GM12875 (cell line): Measurements from ENCODE around the gene RPTOR.

Experiments used
- H3K4me3 ChIP-seq: one replicate; pipeline ENCODE4 v1.5.1; 2011; ENCODE audit warnings: low read depth, low read length, control low read depth
- TF ChIP-seq, protein P1 (sequence below): IDR thresholded peaks from 2 replicates; pipeline ENCODE4 v1.5.1; 2011; ENCODE audit warnings: low read depth, mild to moderate bottlenecking, control low read depth, inconsistent platforms, low read length, moderate library complexity, borderline replicate concordance; ENCODE audit not compliant: insufficient read depth

Gene RPTOR

GRCh38 chr17:80835816-80836657, 291.4 kb downstream of the RPTOR start:
- TF ChIP-seq, protein P1, sequence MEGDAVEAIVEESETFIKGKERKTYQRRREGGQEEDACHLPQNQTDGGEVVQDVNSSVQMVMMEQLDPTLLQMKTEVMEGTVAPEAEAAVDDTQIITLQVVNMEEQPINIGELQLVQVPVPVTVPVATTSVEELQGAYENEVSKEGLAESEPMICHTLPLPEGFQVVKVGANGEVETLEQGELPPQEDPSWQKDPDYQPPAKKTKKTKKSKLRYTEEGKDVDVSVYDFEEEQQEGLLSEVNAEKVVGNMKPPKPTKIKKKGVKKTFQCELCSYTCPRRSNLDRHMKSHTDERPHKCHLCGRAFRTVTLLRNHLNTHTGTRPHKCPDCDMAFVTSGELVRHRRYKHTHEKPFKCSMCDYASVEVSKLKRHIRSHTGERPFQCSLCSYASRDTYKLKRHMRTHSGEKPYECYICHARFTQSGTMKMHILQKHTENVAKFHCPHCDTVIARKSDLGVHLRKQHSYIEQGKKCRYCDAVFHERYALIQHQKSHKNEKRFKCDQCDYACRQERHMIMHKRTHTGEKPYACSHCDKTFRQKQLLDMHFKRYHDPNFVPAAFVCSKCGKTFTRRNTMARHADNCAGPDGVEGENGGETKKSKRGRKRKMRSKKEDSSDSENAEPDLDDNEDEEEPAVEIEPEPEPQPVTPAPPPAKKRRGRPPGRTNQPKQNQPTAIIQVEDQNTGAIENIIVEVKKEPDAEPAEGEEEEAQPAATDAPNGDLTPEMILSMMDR = no peak
- no peak overlapping the region for H3K4me3 ChIP-seq

- H3K4me3 ChIP-seq = no peak overlapping the region
- TF ChIP-seq, protein P1 = no peak
These were observed 292.0 kb downstream of the RPTOR start for GRCh38 chr17:80836658-80836965.

DNA sequence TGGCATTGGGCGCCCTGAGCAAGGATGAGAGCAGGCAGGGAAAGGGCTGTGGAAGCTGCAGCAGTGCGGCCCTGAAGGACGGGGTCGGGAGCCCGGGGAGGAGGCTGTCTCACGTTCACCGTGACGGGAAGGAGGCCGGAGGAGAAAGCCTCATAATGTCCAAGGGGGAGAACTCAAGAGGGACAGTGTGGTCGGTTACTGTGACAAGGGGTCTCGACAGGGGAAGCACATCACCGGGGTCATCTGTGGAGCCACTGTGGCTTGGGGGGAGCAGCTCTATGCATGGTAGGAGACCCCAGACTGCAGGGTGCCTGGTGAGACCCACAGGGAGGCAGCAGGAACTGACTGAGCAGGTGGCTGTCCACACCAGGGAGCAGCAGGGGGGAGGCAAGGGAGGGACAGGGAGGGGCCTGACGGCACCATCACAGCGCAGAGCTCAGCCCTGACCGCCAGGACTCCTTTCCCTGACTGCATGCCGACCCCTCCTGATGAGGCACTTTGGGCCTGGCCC, 292.4 kb downstream of the RPTOR start:
- no peak overlapping the region for H3K4me3 ChIP-seq
- TF ChIP-seq, protein P1 = no peak

- TF ChIP-seq, protein P1 = no peak
- H3K4me3 ChIP-seq = no peak overlapping the region
These were observed 293.1 kb downstream of the RPTOR start for GRCh38 chr17:80837711-80838110.

GRCh38 chr17:80838311-80839025, 293.8 kb downstream of the RPTOR start:
- TF ChIP-seq, protein P1 = no peak
- no peak overlapping the region for H3K4me3 ChIP-seq

DNA sequence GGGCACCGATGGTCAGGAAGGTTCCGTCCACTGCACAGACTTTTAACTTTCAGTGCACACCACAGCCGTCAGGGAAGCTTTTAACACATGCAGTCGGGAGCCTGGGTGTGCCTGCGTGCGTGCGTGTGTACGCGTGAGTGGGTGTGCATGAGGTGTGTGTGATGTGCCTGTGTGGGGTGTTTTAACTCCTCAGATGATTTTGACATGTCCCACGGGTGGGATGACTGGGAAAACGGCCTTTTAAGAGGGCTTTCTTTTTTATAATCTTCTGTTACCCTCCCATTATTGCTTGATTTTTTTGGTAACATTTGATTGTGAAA, 294.3 kb downstream of the RPTOR start:
- TF ChIP-seq, protein P1 = no peak
- no peak overlapping the region for H3K4me3 ChIP-seq
